Tibial artery (tissue), 4 donors: ENCODE results near the gene ANKRD65.
A peak's percentile ranks its signal among the peaks of the same experiment; 100 is the strongest.
"Not testable (repeated sequence)": the region's sequence is repeated elsewhere in the genome, so short reads cannot be mapped to it uniquely, and the experiment has no call there.

Experiments
- DNase-seq, 2 donors: peaks; one replicate each; pipeline ENCODE4 v3.0.0-alpha.2; 2019
- H3K27ac ChIP-seq, 2 donors: fragments of 200-600 bp; sonication (generic) in 1 of 2; 1 replicate in 1 of 2; 2 replicates in 1 of 2; pipeline ENCODE4 v1.5.1; 2018 to 2019; ENCODE audit warnings: mild to moderate bottlenecking in 1 of 2
- H3K27me3 ChIP-seq, 2 donors: fragments of 200-600 bp; sonication (generic) in 1 of 2; one replicate each; pipeline versions ENCODE4 v1.5.1 to v1.6.0; 2016 to 2019
- H3K36me3 ChIP-seq, 3 donors: fragments of 200-600 bp; sonication (generic) in 2 of 3; one replicate each; pipeline ENCODE4 v1.5.1; 2016 to 2019; ENCODE audit warnings: mild to moderate bottlenecking in 2 of 3
- H3K4me1 ChIP-seq, 4 donors: fragments of 200-600 bp; sonication (generic) in 2 of 4; 1 replicate in 3 of 4; 2 replicates in 1 of 4; pipeline ENCODE4 v1.5.1; 2016 to 2019
- H3K4me3 ChIP-seq, 2 donors: fragments of 200-600 bp; sonication (generic) in 1 of 2; 1 replicate in 1 of 2; 2 replicates in 1 of 2; pipeline ENCODE4 v1.5.1; 2018 to 2019; ENCODE audit warnings: mild to moderate bottlenecking in 2 of 2
- H3K9me3 ChIP-seq, 3 donors: fragments of 200-600 bp; sonication (generic) in 1 of 3; one replicate each; pipeline ENCODE4 v1.5.1; 2016 to 2019
- intact Hi-C: fragments of 100-400 bp; cut with DNase I; formaldehyde crosslinking; loops from one replicate; pipeline ENCODE4 v1.15.0; 2023; ENCODE audit warnings: low total_unique reads
- TF ChIP-seq, protein P1 (sequence below), 2 experiments: fragments of 200-600 bp in 1 of 2; fragments of 450-650 bp in 1 of 2; IDR thresholded peaks; one replicate each; pipeline ENCODE4 v1.5.1; 2017 to 2019; ENCODE audit warnings: antibody characterized with exemption in 2 of 2, mild to moderate bottlenecking in 1 of 2, moderate library complexity in 1 of 2

ANKRD65 gene

DNA sequence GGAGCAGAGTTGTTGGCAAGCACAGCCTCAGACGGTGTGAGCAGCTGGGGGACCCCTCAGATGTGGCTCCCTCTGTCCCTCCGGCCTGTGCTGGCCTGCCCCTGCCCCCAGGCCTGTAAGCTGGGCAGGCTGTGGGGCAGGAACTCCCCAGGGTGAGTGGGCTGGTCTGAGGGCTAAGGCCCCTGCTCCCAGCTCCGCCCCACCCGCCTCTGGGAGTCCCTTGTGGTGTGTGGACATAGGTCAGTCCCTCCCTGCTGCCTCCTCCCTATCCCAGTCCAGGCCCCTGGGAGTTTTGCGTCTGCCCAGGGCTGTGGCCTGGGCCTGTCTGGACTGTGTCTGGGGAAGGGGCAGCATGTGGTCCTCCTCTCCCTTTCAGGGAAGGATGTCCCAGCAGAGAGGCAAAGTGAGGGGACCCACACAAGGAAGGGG, 10.8 kb upstream of the ANKRD65 start:
- Histone ChIP-seq H3K4me3 (no peak overlapping the region), H3K27me3 (peaks cover 0 to 26% of the 10 kb centered on the region in 2 donors), H3K9me3 (no peaks in the 10 kb centered on the region), H3K36me3 (no peaks in the 10 kb centered on the region), H3K4me1 (peaks cover 4 to 79% (median 65%) of the 10 kb centered on the region in 4 donors), H3K27ac (peak overlapping the region; percentile 74 to 81)
- intact Hi-C loops, result no loop called here
- TF ChIP-seq, protein P1, sequence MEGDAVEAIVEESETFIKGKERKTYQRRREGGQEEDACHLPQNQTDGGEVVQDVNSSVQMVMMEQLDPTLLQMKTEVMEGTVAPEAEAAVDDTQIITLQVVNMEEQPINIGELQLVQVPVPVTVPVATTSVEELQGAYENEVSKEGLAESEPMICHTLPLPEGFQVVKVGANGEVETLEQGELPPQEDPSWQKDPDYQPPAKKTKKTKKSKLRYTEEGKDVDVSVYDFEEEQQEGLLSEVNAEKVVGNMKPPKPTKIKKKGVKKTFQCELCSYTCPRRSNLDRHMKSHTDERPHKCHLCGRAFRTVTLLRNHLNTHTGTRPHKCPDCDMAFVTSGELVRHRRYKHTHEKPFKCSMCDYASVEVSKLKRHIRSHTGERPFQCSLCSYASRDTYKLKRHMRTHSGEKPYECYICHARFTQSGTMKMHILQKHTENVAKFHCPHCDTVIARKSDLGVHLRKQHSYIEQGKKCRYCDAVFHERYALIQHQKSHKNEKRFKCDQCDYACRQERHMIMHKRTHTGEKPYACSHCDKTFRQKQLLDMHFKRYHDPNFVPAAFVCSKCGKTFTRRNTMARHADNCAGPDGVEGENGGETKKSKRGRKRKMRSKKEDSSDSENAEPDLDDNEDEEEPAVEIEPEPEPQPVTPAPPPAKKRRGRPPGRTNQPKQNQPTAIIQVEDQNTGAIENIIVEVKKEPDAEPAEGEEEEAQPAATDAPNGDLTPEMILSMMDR (IDR thresholded peaks at IDR 0.05), result no peak
- peak; percentile 57 to 85 for DNase-seq

DNA sequence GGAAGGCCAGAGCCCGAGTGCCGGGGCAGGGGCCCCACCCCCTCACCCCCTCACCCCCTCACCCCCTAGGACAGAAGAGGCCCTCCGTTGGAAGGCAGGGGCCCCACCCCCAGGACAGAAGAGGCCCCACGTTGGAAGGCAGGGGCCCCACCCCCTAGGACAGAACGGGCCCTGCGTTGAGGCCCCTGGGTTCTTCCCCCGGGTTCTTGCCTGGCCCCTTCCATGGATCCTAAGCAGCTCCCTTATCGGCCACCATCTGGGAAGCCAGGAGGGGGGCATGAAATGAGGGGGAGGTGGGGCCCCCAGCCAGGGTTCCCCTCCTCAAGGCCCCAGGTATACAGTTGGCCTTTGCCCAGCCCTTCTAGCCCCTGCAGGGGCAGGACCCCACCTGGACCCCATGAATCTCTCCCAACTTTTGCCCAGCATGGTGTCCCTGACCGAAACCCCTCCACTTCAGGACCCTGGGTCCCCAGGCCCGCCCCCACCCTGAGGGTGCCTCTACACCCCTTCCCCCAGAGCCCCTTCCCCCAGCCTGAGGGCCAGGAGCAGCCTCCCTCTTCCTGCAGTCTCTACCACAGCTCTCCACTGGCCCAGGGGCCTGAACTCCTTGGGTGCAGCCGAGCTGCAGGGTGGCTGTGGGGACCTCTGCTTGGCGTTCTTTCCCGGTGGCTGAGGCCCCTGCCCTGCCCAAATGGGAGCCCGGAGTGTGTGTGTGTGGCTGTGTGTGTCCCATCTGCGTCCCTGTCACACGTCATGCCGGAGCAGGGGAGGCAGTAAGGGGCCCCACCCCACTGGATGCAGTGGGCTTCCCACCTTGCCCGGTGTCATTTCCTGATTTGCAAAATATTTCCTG, 10.1 kb upstream of the ANKRD65 start:
- Histone ChIP-seq H3K4me1 (peaks cover 4 to 73% (median 60%) of the 10 kb centered on the region in 4 donors), H3K36me3 (no peaks in the 10 kb centered on the region), H3K9me3 (no peaks in the 10 kb centered on the region), H3K27ac (peak overlapping the region; percentile 74 to 81), H3K27me3 (peaks cover 0 to 26% of the 10 kb centered on the region in 2 donors), H3K4me3 (peak overlapping the region in 1 of 2 donors; percentile 25)
- no peak for DNase-seq
- intact Hi-C loops, result no loop called here
- TF ChIP-seq, protein P1 (IDR thresholded peaks at IDR 0.05), result no peak

DNA sequence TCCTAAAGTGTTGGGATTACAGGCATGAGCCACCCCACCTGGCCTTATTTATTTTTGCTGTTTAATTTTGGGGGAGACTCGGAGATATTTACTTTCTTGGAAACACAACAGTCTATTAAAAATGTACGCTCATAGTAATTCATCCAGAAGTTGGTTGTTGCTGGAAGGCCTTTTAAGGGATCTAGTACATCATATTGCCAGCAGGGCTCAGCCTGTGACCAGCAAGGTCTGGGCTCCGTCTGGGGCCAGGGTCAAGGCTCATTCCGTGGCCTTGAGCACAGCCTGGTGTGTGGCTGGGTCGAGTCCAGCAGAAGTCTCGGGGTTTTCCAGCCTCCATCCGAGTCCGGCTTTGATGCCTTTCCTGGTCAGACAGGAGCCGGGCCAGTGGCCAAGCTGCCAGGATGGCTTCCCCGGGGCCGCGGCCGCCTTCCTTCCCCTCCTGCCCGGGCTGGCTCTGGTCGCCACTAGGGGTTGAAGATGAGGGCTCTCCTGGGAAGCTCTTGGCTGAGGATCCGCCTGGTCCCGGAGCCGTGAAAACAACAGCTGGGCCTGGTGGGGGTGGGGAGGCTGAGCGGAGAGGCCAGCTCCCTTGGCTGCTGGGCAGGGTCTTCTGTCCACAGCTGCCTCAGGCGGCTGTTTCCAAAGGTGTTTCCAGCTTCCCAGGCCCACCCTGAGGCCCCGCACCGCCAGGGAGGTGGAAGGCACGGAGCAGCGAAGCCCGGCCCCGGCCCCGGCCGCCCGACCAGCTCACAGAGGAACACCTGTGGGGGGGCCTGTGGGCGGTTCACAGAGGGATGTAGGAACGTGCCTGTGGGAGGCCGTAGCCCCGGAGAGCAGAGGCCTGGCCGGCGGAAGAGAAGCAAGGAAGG, 9.3 kb upstream of the ANKRD65 start:
- TF ChIP-seq, protein P1 (IDR thresholded peaks at IDR 0.05), result peak; percentile 16 to 26
- DNase-seq, result peak; percentile 62 to 88
- peak overlapping the region; percentile 74 to 81 for H3K27ac ChIP-seq
- H3K4me1 ChIP-seq, result peaks cover 4 to 64% (median 54%) of the 10 kb centered on the region in 4 donors
- no peaks in the 10 kb centered on the region for H3K9me3 ChIP-seq
- peak overlapping the region in 1 of 2 donors; percentile 25 for H3K4me3 ChIP-seq
- intact Hi-C loops, result no loop called here
- H3K27me3 ChIP-seq, result peaks cover 0 to 28% of the 10 kb centered on the region in 2 donors
- H3K36me3 ChIP-seq, result no peaks in the 10 kb centered on the region

DNA sequence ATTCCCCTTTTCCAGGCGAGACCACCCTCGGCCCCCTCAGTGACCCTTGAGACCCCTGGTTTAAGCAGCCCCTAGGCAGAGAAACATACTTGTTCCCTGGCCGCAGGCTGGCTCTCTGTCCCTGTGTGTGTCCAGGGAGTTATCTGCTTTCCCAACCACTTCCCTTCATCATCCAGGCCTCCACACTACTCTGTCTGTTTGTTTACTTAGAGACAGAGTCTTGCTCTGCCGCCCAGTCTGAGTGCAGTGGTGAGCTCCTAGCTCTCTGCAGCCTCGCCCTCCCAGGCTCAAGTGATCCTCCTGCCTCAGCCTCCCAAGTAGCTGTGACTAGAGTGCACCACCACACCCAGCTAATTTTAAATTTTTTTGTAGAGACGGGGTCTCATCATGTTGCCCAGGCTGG, 8.6 kb upstream of the ANKRD65 start:
- Histone ChIP-seq H3K27ac (peak overlapping the region; percentile 74 to 81), H3K9me3 (no peaks in the 10 kb centered on the region), H3K4me1 (peaks cover 4 to 58% (median 48%) of the 10 kb centered on the region in 4 donors), H3K27me3 (peaks cover 0 to 28% of the 10 kb centered on the region in 2 donors), H3K36me3 (no peaks in the 10 kb centered on the region), H3K4me3 (no peak overlapping the region)
- intact Hi-C loops, result no loop called here
- TF ChIP-seq, protein P1 (IDR thresholded peaks at IDR 0.05), result no peak
- peak in 1 of 2 donors; percentile 37 for DNase-seq

DNA sequence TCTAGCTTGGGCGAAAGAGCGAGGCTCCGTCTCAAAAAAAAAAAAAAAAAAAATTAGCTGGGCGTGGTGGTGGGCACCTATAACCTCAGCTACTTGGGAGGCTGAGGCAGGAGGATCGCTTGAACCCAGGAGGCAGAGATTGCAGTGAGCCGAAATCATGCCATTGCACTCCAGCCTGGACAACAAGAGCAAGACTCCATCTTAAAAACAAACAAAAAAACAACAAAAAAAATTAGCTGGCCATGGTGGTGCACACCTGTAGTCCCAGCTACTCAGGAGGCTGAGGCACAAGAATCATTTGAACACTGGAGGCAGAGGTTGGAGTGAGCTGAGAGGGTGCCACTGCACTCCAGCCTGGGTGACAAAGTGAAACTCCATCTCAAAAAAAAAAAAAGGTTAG, 7.9 kb upstream of the ANKRD65 start:
- H3K36me3 ChIP-seq, DNase-seq, intact Hi-C loops, H3K4me3 ChIP-seq, H3K9me3 ChIP-seq: not testable (repeated sequence)
- Histone ChIP-seq H3K4me1 (peaks cover 4 to 51% (median 41%) of the 10 kb centered on the region in 4 donors), H3K27ac (peak overlapping the region in 1 of 2 donors; percentile 81), H3K27me3 (peaks cover 0 to 25% of the 10 kb centered on the region in 2 donors)
